B cell (primary cell): ENCODE measurements around the gene SLC2A1. TPM values are rescaled to one million over a fixed set of nuclear protein-coding genes. Genes with fewer than 3 reads are reported as not detected.

Experiments
- ATAC-seq: fragments of 200-7000 bp; cut with Tn5 transposase; one replicate; pipeline ENCODE4 v1.10.0; 2021; ENCODE audit warnings: low read depth, mild to moderate bottlenecking, moderate number of reproducible peaks, moderate library complexity
- CTCF ChIA-PET: fragments of 350-600 bp; sonication (Branson Sonifier 250); formaldehyde crosslinking; loops from one replicate; lab custom pipeline; 2021; ENCODE audit warnings: antibody characterized with exemption, inconsistent platforms; lab: Charles Lee
- POLR2A ChIA-PET: fragments of 350-600 bp; sonication (Branson Sonifier 250); formaldehyde crosslinking; loops from one replicate; lab custom pipeline; 2021; ENCODE audit warnings: antibody characterized with exemption; lab: Charles Lee
- DNase-seq: peaks from one replicate; pipeline ENCODE4 v3.0.0; 2013
- H2AFZ ChIP-seq: 2 replicates; pipeline ENCODE4 v1.6.1; 2012; ENCODE audit warnings: mild to moderate bottlenecking, low read depth, low read length; ENCODE audit not compliant: insufficient read depth, poor library complexity, severe bottlenecking
- H3K27ac ChIP-seq, 2 donors: 1 replicate in 1 of 2; 2 replicates in 1 of 2; pipeline ENCODE4 v1.5.1; 2012 to 2013; ENCODE audit warnings: low read length in 2 of 2, mild to moderate bottlenecking in 2 of 2, moderate library complexity in 1 of 2
- H3K27me3 ChIP-seq, 4 experiments: fragments of 200-600 bp in 1 of 4; sonication (generic) in 1 of 4; replicated peaks in 1 of 4; 1 replicate in 2 of 4; 2 replicates in 2 of 4; pipeline versions ENCODE4 v1.6.1 to v1.7.0; 2013 to 2016; ENCODE audit warnings: low read length in 3 of 4, mild to moderate bottlenecking in 2 of 4, mixed read lengths in 1 of 4, moderate library complexity in 1 of 4; ENCODE audit not compliant: insufficient read depth in 4 of 4, control insufficient read depth in 3 of 4; ENCODE audit errors: control extremely low read depth in 1 of 4
- H3K36me3 ChIP-seq, 2 experiments: replicated peaks in 1 of 2; 1 replicate in 1 of 2; 2 replicates in 1 of 2; pipeline versions ENCODE4 v1.6.1 to v1.7.1; 2013; ENCODE audit warnings: low read length in 1 of 2; ENCODE audit not compliant: insufficient read depth in 2 of 2, control insufficient read depth in 1 of 2; ENCODE audit errors: control extremely low read depth in 1 of 2, extremely low read depth in 1 of 2
- H3K4me1 ChIP-seq, 2 donors: fragments of 200-600 bp in 1 of 2; sonication (generic) in 1 of 2; 1 replicate in 1 of 2; 2 replicates in 1 of 2; pipeline versions ENCODE4 v1.5.1 to v1.6.1; 2013 to 2017; ENCODE audit warnings: low read length in 2 of 2; ENCODE audit not compliant: control insufficient read depth in 2 of 2, insufficient read depth in 2 of 2
- H3K4me2 ChIP-seq: replicated peaks from 2 replicates; pipeline ENCODE3; 2012; ENCODE audit warnings: mild to moderate bottlenecking, low read depth, low read length; ENCODE audit not compliant: poor library complexity, severe bottlenecking
- H3K4me3 ChIP-seq, 5 experiments: fragments of 200-600 bp in 1 of 5; sonication (generic) in 1 of 5; 1 replicate in 3 of 5; 2 replicates in 2 of 5; pipeline versions ENCODE4 v1.5.1 to v1.7.0; 2011 to 2016; ENCODE audit warnings: low read length in 4 of 5, mild to moderate bottlenecking in 4 of 5, low read depth in 2 of 5, control low read depth in 1 of 5, moderate library complexity in 1 of 5; ENCODE audit not compliant: insufficient read depth in 1 of 5; ENCODE audit errors: control extremely low read depth in 1 of 5, extremely low read depth in 1 of 5
- H3K79me2 ChIP-seq: fragments of 200-600 bp; sonication (generic); one replicate; pipeline ENCODE4 v1.6.0; 2016; ENCODE audit warnings: low read length; ENCODE audit not compliant: control insufficient read depth, insufficient read depth
- H3K9ac ChIP-seq: fragments of 200-600 bp; sonication (generic); 2 replicates; pipeline ENCODE4 v1.6.1; 2017; ENCODE audit warnings: mild to moderate bottlenecking, low read length, moderate library complexity
- H3K9me3 ChIP-seq, 3 donors: one replicate each; pipeline versions ENCODE4 v1.6.1 to v1.7.1; 2013; ENCODE audit warnings: low read length in 2 of 3; ENCODE audit not compliant: control insufficient read depth in 2 of 3, insufficient read depth in 1 of 3; ENCODE audit errors: control extremely low read depth in 1 of 3
- H4K20me1 ChIP-seq: 2 replicates; pipeline ENCODE4 v1.6.0; 2012; ENCODE audit warnings: mild to moderate bottlenecking, low read length; ENCODE audit not compliant: insufficient read depth, control insufficient read depth, poor library complexity, severe bottlenecking
- H3K27ac Mint-ChIP-seq: one replicate; pipeline ENCODE4 v1.8.0; 2021; ENCODE audit warnings: mixed read lengths
- H3K27me3 Mint-ChIP-seq: one replicate; pipeline ENCODE4 v1.8.0; 2021; ENCODE audit warnings: mixed read lengths
- H3K4me1 Mint-ChIP-seq: one replicate; pipeline ENCODE4 v1.8.0; 2021; ENCODE audit warnings: mixed read lengths
- H3K4me3 Mint-ChIP-seq: one replicate; pipeline ENCODE4 v1.8.0; 2021; ENCODE audit warnings: mixed read lengths
- H3K9me3 Mint-ChIP-seq: one replicate; pipeline ENCODE4 v1.8.0; 2022; ENCODE audit warnings: mixed read lengths; ENCODE audit not compliant: insufficient read depth
- EZH2 ChIP-seq: IDR thresholded peaks from 2 replicates; pipeline ENCODE4 v1.6.1; 2012; ENCODE audit warnings: borderline replicate concordance, low read depth, mild to moderate bottlenecking, moderate library complexity, low read length; ENCODE audit not compliant: insufficient read depth, poor library complexity, severe bottlenecking
- WGBS: methylation state at CpG from one replicate; pipeline ENCODE4 v1.1.5; 2013; ENCODE audit warnings: missing lambda C conversion rate; ENCODE audit not compliant: insufficient coverage; 5-methylcytosine and 5-hydroxymethylcytosine counted together
- intact Hi-C: fragments of 100-400 bp; cut with micrococcal nuclease; formaldehyde crosslinking; loops from one replicate; pipeline ENCODE4 v1.10.0; 2022
- polyA plus RNA-seq: library from polyadenylated mRNA; depleted of rRNA; stranded (reverse); fragments of >200 nt; gene quantifications from 2 replicates; pipeline ENCODE4 v1.2.3, GENCODE V29; 2012
- total RNA-seq, 2 donors: library from RNA; stranded (reverse); fragments of 120-200 nt in 1 of 2; gene quantifications; 1 replicate in 1 of 2; 2 replicates in 1 of 2; pipeline versions ENCODE4 v1.2.3 to v1.2.4, GENCODE V29; 2013 to 2022
- TF ChIP-seq, protein P1 (sequence below): fragments of 200-600 bp; IDR thresholded peaks from one replicate; pipeline ENCODE4 v1.8.0; 2022; ENCODE audit warnings: antibody characterized with exemption, mild to moderate bottlenecking

The SLC2A1 gene
- total and polyA plus RNA-seq, 2 donors (not counting 1 experiment from before 2014, with no cell fraction given), result 223 to 240 TPM

DNA sequence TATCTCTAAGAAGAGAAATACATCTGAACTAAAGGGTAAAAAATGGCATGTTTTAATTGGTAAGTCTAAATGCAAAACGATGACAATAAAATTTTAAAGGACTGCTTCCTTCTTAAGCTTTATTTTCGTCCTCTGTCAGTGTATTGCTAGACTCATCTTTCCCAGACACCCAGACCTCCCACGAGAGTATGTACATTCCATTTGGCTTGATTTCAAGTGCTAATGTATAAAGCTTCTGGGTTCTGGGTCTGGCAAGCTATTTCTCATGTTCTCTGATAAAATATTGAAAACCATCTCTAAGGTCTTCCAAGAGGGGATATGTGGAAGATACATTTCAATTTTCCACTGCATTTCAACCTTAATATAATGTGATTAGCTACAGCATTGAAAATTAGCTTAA lies 24.6 kb upstream of the SLC2A1 start:
- TF ChIP-seq EZH2, result no peak
- TF ChIP-seq, protein P1, sequence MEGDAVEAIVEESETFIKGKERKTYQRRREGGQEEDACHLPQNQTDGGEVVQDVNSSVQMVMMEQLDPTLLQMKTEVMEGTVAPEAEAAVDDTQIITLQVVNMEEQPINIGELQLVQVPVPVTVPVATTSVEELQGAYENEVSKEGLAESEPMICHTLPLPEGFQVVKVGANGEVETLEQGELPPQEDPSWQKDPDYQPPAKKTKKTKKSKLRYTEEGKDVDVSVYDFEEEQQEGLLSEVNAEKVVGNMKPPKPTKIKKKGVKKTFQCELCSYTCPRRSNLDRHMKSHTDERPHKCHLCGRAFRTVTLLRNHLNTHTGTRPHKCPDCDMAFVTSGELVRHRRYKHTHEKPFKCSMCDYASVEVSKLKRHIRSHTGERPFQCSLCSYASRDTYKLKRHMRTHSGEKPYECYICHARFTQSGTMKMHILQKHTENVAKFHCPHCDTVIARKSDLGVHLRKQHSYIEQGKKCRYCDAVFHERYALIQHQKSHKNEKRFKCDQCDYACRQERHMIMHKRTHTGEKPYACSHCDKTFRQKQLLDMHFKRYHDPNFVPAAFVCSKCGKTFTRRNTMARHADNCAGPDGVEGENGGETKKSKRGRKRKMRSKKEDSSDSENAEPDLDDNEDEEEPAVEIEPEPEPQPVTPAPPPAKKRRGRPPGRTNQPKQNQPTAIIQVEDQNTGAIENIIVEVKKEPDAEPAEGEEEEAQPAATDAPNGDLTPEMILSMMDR, result no peak
- H2AFZ ChIP-seq, result no peak overlapping the region
- CTCF ChIA-PET, result interaction anchor here (0.7 to 2.6 kb wide), 4 partner anchors 14 to 90 kb away, joined by 3 to 7 read pairs (median 4); no protein-coding TSS in a partner anchor
- H3K27me3 ChIP-seq, result peaks cover 0 to 2% (median 0%) of the 10 kb centered on the region in 4 experiments
- peaks cover 4% of the 10 kb centered on the region for H3K79me2 ChIP-seq
- no peaks in the 10 kb centered on the region for H3K9me3 ChIP-seq
- peaks cover 19% of the 10 kb centered on the region for H3K4me1 Mint-ChIP-seq
- no peak overlapping the region for H3K9ac ChIP-seq
- no peak overlapping the region for H3K4me2 ChIP-seq
- H4K20me1 ChIP-seq, result no peaks in the 10 kb centered on the region
- no peak overlapping the region for H3K4me3 Mint-ChIP-seq
- no peak overlapping the region for H3K4me3 ChIP-seq
- POLR2A ChIA-PET, result interaction anchor here (0.7 kb wide), 1 partner anchor 21 kb away, joined by 5 read pairs; no protein-coding TSS in a partner anchor
- WGBS, result no CpG with 5 or more reads among the region's 3 CpGs
- no peaks in the 10 kb centered on the region for H3K9me3 Mint-ChIP-seq
- DNase-seq (no peak), ATAC-seq (no peak)
- intact Hi-C loops, result loop anchor here (10.0 kb wide), 1 partner anchor 62 kb away; no protein-coding TSS in a partner anchor
- no peak overlapping the region for H3K27ac ChIP-seq
- no peaks in the 10 kb centered on the region for H3K27me3 Mint-ChIP-seq
- peaks cover 0 to 8% of the 10 kb centered on the region in 2 experiments for H3K36me3 ChIP-seq
- H3K4me1 ChIP-seq, result peaks cover 10 to 11% of the 10 kb centered on the region in 2 donors
- H3K27ac Mint-ChIP-seq, result no peak overlapping the region

DNA sequence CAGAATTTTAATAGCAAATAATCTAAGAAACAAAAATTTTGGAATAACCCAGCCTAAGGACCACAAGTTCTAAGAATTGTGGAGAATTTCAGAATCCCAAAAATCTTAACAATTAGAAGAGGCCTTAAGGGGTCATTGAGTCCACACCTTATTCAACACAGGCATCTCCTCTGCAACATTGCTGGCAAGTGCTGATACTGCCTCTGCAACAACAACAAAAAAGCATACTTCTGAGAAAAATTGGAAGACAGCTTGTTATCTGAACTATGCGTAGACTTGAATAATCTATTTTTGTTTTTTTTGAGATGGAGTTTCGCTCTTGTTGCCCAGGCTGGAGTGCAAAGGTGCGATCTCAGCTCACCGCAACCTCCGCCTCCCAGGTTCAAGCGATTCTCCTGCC lies 24.0 kb upstream of the SLC2A1 start:
- Histone ChIP-seq H3K9me3 (no peaks in the 10 kb centered on the region), H3K4me2 (no peak overlapping the region), H4K20me1 (no peaks in the 10 kb centered on the region), H2AFZ (no peak overlapping the region), H3K27ac (no peak overlapping the region), H3K4me3 (no peak overlapping the region), H3K27me3 (peaks cover 0 to 2% (median 0%) of the 10 kb centered on the region in 4 experiments), H3K36me3 (peaks cover 0 to 8% of the 10 kb centered on the region in 2 experiments), H3K9ac (no peak overlapping the region), H3K4me1 (peaks cover 10 to 11% of the 10 kb centered on the region in 2 donors), H3K79me2 (peaks cover 4% of the 10 kb centered on the region)
- no peak for TF ChIP-seq EZH2
- TF ChIP-seq, protein P1, result no peak
- Mint-ChIP-seq H3K27ac (no peak overlapping the region), H3K9me3 (no peaks in the 10 kb centered on the region), H3K4me3 (no peak overlapping the region), H3K27me3 (no peaks in the 10 kb centered on the region), H3K4me1 (peaks cover 19% of the 10 kb centered on the region)
- ChIA-PET POLR2A (no interaction called here), CTCF (interaction anchor here (1.2 to 2.6 kb wide), 4 partner anchors 14 to 91 kb away, joined by 3 to 7 read pairs (median 5); no protein-coding TSS in a partner anchor)
- intact Hi-C loops, result loop anchor here (10.0 kb wide), 1 partner anchor 62 kb away; no protein-coding TSS in a partner anchor
- ATAC-seq, result no peak
- 88% methylated on average over 3 of the region's 6 CpGs for WGBS
- no peak for DNase-seq
